Type B pancreatic cell (in vitro differentiated cells): Measurements from ENCODE around the gene PRSS57. TPM values are rescaled to one million over a fixed set of nuclear protein-coding genes. Genes with fewer than 3 reads are reported as not detected.

ENCODE experiments used
- DNase-seq: peaks from one replicate; pipeline ENCODE4 v3.0.0; 2021; ENCODE audit warnings: mixed read lengths; ENCODE audit not compliant: unreplicated experiment; ENCODE audit errors: extremely low spot score
- H3K27ac Mint-ChIP-seq: 2 replicates; pipeline ENCODE4 v1.8.0; 2021; ENCODE audit warnings: mild to moderate bottlenecking, mixed read lengths
- H3K27me3 Mint-ChIP-seq: 2 replicates; pipeline ENCODE4 v1.8.0; 2021; ENCODE audit warnings: mixed read lengths
- H3K36me3 Mint-ChIP-seq: 2 replicates; pipeline ENCODE4 v1.8.0; 2021; ENCODE audit warnings: mixed read lengths
- H3K4me1 Mint-ChIP-seq: one replicate; pipeline ENCODE4 v1.8.0; 2021; ENCODE audit warnings: mixed read lengths; ENCODE audit not compliant: unreplicated experiment
- H3K4me3 Mint-ChIP-seq: 2 replicates; pipeline ENCODE4 v1.8.0; 2021; ENCODE audit warnings: mild to moderate bottlenecking, mixed read lengths
- H3K9me3 Mint-ChIP-seq: 2 replicates; pipeline ENCODE4 v1.8.0; 2021; ENCODE audit warnings: mixed read lengths
- CTCF ChIP-seq: fragments of 200-600 bp; sonication (generic); conservative IDR thresholded peaks from 2 replicates; pipeline ENCODE4 v1.5.0; 2021; ENCODE audit warnings: antibody characterized with exemption, mild to moderate bottlenecking
- total RNA-seq: library from RNA; stranded (reverse); gene quantifications from 2 replicates; pipeline ENCODE4 v1.2.1, GENCODE V29; 2021; ENCODE audit warnings: low replicate concordance

PRSS57 gene
- total RNA-seq, 1 donor from 2014 or later = not detected

- Mint-ChIP-seq H3K27me3 (no peaks in the 10 kb centered on the region), H3K4me1 (peaks cover 2% of the 10 kb centered on the region), H3K4me3 (no peak overlapping the region), H3K9me3 (no peaks in the 10 kb centered on the region), H3K27ac (no peak overlapping the region), H3K36me3 (no peaks in the 10 kb centered on the region)
- no peak for DNase-seq
- no peak for TF ChIP-seq CTCF
Observed at GRCh38 chr19:650121-650520, 45.1 kb downstream of the PRSS57 start.

- Mint-ChIP-seq H3K36me3 (no peaks in the 10 kb centered on the region), H3K27me3 (no peaks in the 10 kb centered on the region), H3K4me3 (no peak overlapping the region), H3K27ac (no peak overlapping the region), H3K4me1 (no peaks in the 10 kb centered on the region), H3K9me3 (no peaks in the 10 kb centered on the region)
- no peak for TF ChIP-seq CTCF
- no peak for DNase-seq
Observed at GRCh38 chr19:648904-649801, 46.1 kb downstream of the PRSS57 start.

GRCh38 chr19:648305-648704, 46.9 kb downstream of the PRSS57 start:
- Mint-ChIP-seq H3K9me3 (no peaks in the 10 kb centered on the region), H3K36me3 (no peaks in the 10 kb centered on the region), H3K27ac (no peak overlapping the region), H3K4me3 (no peak overlapping the region), H3K27me3 (no peaks in the 10 kb centered on the region), H3K4me1 (no peaks in the 10 kb centered on the region)
- TF ChIP-seq CTCF = no peak
- no peak for DNase-seq

GRCh38 chr19:647566-648284, 47.5 kb downstream of the PRSS57 start:
- no peak for DNase-seq
- Mint-ChIP-seq H3K4me1 (no peaks in the 10 kb centered on the region), H3K9me3 (no peaks in the 10 kb centered on the region), H3K36me3 (no peaks in the 10 kb centered on the region), H3K27ac (no peak overlapping the region), H3K4me3 (no peak overlapping the region), H3K27me3 (no peaks in the 10 kb centered on the region)
- no peak for TF ChIP-seq CTCF

- H3K4me1 Mint-ChIP-seq = no peaks in the 10 kb centered on the region
- TF ChIP-seq CTCF = no peak
- no peak for DNase-seq
- H3K27ac Mint-ChIP-seq = no peak overlapping the region
- H3K4me3 Mint-ChIP-seq = no peak overlapping the region
- H3K9me3 Mint-ChIP-seq = no peaks in the 10 kb centered on the region
- H3K36me3 Mint-ChIP-seq = no peaks in the 10 kb centered on the region
- no peaks in the 10 kb centered on the region for H3K27me3 Mint-ChIP-seq
Observed at GRCh38 chr19:646779-647565, 48.3 kb downstream of the PRSS57 start.
